Prostate gland (tissue), 2 donors: ENCODE data around the gene MAP4K3.

Experiments used
- POLR2A ChIP-seq: fragments of 450-650 bp; IDR thresholded peaks from one replicate; pipeline ENCODE4 v1.6.1; 2016; ENCODE audit warnings: antibody characterized with exemption, mild to moderate bottlenecking
- TF ChIP-seq, protein P1 (sequence below), 4 experiments: fragments of 200-600 bp in 2 of 4; fragments of 450-650 bp in 2 of 4; sonication (generic) in 2 of 4; IDR thresholded peaks; 1 replicate in 3 of 4; 2 replicates in 1 of 4; pipeline ENCODE4 v1.5.1; 2016 to 2019; ENCODE audit warnings: antibody characterized with exemption in 4 of 4, mild to moderate bottlenecking in 2 of 4, moderate library complexity in 2 of 4

DNA sequence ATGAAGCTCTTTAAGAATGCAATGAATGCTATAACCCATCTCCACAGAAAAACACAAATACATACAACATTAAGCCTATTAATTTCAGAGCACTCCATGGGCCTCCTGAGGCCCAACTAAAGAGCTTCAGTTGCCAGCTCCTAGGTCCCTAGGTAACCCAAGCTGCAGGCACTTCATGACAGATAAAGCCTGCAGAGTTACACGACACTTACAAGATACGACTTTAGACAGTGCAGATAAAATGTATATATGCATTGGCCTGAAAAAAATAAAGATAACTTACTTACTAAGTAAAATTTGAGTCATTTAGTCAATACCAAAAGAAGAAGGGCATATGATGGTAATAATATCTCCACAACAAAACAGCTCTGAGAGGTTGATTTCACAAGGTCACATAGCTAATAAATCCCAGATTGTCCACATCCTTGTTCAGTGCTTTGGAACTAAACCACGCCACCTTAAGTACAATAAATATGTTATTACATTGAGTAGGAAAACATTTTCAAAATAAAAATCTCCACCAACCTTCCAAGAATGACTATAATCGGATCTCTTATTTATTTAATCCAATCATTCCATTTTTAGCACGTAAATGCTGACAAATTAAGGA, 3.4 kb downstream of the MAP4K3 start:
- TF ChIP-seq, protein P1, sequence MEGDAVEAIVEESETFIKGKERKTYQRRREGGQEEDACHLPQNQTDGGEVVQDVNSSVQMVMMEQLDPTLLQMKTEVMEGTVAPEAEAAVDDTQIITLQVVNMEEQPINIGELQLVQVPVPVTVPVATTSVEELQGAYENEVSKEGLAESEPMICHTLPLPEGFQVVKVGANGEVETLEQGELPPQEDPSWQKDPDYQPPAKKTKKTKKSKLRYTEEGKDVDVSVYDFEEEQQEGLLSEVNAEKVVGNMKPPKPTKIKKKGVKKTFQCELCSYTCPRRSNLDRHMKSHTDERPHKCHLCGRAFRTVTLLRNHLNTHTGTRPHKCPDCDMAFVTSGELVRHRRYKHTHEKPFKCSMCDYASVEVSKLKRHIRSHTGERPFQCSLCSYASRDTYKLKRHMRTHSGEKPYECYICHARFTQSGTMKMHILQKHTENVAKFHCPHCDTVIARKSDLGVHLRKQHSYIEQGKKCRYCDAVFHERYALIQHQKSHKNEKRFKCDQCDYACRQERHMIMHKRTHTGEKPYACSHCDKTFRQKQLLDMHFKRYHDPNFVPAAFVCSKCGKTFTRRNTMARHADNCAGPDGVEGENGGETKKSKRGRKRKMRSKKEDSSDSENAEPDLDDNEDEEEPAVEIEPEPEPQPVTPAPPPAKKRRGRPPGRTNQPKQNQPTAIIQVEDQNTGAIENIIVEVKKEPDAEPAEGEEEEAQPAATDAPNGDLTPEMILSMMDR (IDR thresholded peaks at IDR 0.05), result no peak
- TF ChIP-seq POLR2A, result no peak
